Lower lobe of right lung (tissue), 2 donors: Measurements from ENCODE around the gene PDE9A. TPM values are rescaled to one million over a fixed set of nuclear protein-coding genes. Genes with fewer than 3 reads are reported as not detected.
"Not testable (repeated sequence)": the region's sequence is repeated elsewhere in the genome, so short reads cannot be mapped to it uniquely, and the experiment has no call there.

Experiments
- ATAC-seq, 2 donors: fragments of 200-7000 bp; cut with Tn5 transposase; one replicate each; pipeline ENCODE4 v1.9.1; 2020 to 2022; ENCODE audit warnings: mild to moderate bottlenecking in 2 of 2, moderate library complexity in 2 of 2
- DNase-seq: peaks from one replicate; pipeline ENCODE4 v3.0.0-alpha.2; 2020
- H3K27ac ChIP-seq: fragments of 200-600 bp; one replicate; pipeline ENCODE4 v1.8.0; 2022
- H3K27me3 ChIP-seq: fragments of 200-600 bp; one replicate; pipeline ENCODE4 v1.8.0; 2022; ENCODE audit warnings: low read depth
- H3K36me3 ChIP-seq: fragments of 200-600 bp; one replicate; pipeline ENCODE4 v1.8.0; 2022; ENCODE audit warnings: mild to moderate bottlenecking
- H3K4me1 ChIP-seq: fragments of 200-600 bp; one replicate; pipeline ENCODE4 v1.8.0; 2022
- H3K4me3 ChIP-seq: fragments of 200-600 bp; one replicate; pipeline ENCODE4 v1.8.0; 2022; ENCODE audit warnings: mild to moderate bottlenecking
- H3K9me3 ChIP-seq: fragments of 200-600 bp; one replicate; pipeline ENCODE4 v1.8.0; 2022
- CTCF ChIP-seq: fragments of 200-600 bp; IDR thresholded peaks from one replicate; pipeline ENCODE4 v1.8.0; 2022; ENCODE audit warnings: antibody characterized with exemption, mild to moderate bottlenecking
- intact Hi-C: fragments of 100-400 bp; cut with DNase I; formaldehyde crosslinking; loops from one replicate; pipeline ENCODE4 v1.11.0; 2022
- total RNA-seq: library from RNA; stranded (reverse); fragmentation: NEBNext Ultra II Directional; extraction: Animal tissue kit (Norgen Biotek cat#: 25700); gene quantifications from one replicate; pipeline ENCODE4 v1.2.1, GENCODE V29; 2021
- donor health status: DM: no; HTN: yes; CAD: no; lungs with severe emphysema.

PDE9A gene
- total RNA-seq, 1 donor from 2014 or later: 12.8 TPM

DNA sequence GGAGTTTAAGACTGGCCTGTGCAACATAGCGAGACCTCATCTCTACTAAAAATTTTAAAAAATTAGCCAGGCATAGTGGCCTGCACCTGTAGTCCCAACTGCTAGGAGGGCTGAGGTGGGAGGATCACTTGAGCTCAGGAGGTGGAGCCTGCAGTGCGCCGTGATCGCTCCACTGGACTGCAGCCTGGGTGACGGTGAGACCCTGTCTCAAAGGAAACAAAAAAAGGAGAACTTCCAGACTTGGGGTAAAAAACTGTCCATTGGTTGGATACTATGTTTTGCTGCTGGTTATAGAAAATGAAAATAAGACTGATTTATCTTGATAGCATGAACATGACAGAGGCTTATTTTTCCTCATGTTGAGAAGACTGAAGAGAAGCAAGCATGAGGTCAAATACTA is 146.5 kb downstream of the PDE9A start:
- H3K9me3 ChIP-seq: no peaks in the 10 kb centered on the region
- ATAC-seq (no peak), DNase-seq (no peak)
- intact Hi-C loops: no loop called here
- no peak overlapping the region for H3K27ac ChIP-seq
- no peaks in the 10 kb centered on the region for H3K36me3 ChIP-seq
- no peaks in the 10 kb centered on the region for H3K4me1 ChIP-seq
- TF ChIP-seq CTCF: no peak
- H3K27me3 ChIP-seq: no peaks in the 10 kb centered on the region
- no peak overlapping the region for H3K4me3 ChIP-seq

DNA sequence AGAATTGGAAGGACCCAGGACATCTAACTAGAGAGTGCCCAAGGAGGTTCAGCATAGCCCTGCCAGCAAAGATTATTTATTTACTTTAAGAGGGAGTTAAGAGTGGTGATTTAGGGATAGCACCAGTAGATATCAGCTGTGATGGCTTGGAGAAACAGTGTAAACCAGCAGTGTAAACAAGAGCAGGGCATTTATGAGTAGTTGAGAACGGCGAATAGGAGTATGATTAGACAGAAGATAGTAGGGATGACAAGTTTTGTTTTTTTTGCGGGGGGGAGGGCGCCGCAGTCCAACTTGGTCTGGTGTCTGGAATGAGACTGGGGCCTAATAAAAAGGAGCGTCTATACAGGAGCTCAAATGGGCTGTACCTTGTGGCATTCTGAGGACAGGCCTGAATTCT is 148.2 kb downstream of the PDE9A start:
- DNase-seq, H3K9me3 ChIP-seq, intact Hi-C loops, H3K4me3 ChIP-seq, H3K4me1 ChIP-seq, H3K27me3 ChIP-seq, H3K36me3 ChIP-seq, ATAC-seq, H3K27ac ChIP-seq: not testable (repeated sequence)

GRCh38 chr21:42806509-42807140 is 153.2 kb downstream of the PDE9A start:
- Histone ChIP-seq H3K27me3 (no peaks in the 10 kb centered on the region), H3K4me1 (no peaks in the 10 kb centered on the region), H3K4me3 (no peak overlapping the region), H3K27ac (no peak overlapping the region), H3K9me3 (no peaks in the 10 kb centered on the region), H3K36me3 (no peaks in the 10 kb centered on the region)
- intact Hi-C loops: no loop called here
- TF ChIP-seq CTCF: no peak
- ATAC-seq: no peak
- DNase-seq: no peak

DNA sequence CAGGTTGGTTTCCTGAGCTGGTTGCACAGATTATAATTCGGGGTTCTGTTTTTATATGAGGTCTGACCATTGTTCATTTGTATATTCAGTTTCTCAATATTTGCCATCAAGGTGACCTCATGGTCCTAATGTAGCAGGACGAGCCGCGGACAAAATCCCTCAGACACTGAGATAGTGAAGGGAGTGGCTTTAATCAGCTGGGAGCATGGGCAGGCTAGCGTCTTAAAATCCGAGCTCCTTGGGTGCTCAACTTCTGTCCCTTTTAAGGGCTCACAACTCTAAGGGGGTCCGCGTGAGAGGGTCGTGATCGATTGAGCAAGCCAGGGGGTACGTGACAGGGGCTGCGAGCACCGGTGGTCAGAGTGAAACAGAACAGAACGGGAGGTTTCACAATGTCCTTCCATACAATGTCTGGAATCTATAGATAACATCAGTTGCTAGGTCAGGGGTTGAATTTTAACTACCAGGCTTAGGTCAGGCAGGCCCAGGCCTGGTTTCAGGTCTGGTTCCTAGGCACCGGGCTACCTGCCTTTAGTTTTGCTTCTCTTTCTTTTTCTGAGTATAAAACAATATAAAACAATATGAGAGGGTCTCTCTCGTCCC is 154.0 kb downstream of the PDE9A start:
- H3K9me3 ChIP-seq, H3K27me3 ChIP-seq, ATAC-seq, H3K4me1 ChIP-seq, H3K27ac ChIP-seq, H3K4me3 ChIP-seq, DNase-seq, intact Hi-C loops, H3K36me3 ChIP-seq: not testable (repeated sequence)

DNA sequence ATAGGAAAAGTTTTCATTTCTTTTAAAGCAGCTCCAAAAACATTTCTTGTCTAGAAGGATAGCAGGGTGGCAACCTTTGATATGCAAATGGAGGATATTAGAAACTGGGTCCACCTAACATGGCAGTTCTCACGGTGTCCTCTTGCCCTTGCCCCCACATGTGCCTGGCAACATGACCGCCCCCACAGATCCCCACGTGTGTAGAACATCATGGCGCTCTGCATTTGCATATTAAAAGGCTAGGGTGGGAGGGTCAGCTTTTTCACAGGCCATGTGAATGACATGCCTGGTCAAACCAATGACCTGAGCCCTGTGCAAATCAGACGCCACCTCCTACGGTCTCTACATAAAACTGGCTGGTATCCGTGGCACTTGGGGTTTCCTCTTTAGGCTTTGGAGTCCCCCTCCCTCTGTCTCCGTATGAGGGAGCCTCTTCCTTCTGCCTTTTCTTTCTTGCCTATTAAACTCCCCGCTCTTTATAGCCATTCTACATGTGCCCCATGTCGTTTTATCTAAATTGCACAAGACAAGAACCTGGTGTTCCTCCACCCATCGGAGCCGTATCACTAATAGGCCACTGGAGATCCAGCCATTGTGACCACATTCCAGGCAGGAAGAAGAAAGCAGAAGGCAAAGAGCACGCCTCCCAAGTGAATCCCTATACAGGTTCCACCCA is 154.7 kb downstream of the PDE9A start:
- Histone ChIP-seq H3K36me3 (no peaks in the 10 kb centered on the region), H3K27ac (no peak overlapping the region), H3K4me1 (peaks cover 11% of the 10 kb centered on the region), H3K4me3 (no peak overlapping the region), H3K27me3 (no peaks in the 10 kb centered on the region), H3K9me3 (no peaks in the 10 kb centered on the region)
- ATAC-seq: no peak
- no peak for TF ChIP-seq CTCF
- no peak for DNase-seq
- intact Hi-C loops: no loop called here

DNA sequence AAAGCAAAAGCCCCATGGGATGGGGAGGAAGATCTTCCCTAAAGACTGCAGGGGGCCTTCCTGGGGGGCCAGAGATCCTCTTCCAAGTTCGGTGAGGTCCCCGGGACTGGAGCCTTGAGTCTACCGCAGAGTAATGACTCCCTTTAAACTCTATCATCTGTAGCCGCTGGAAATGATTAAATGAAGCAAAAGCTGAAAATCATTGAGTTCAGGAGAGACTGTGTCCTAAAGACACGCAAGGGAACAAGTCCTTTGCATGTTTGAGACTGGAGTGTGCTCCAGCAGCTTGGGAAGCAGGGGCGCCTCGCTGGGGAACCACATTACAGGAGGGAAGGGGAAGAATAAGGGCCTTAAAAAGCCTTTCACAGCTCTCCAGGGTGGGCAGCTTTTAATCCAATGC is 155.8 kb downstream of the PDE9A start:
- H3K4me1 ChIP-seq: peaks cover 11% of the 10 kb centered on the region
- ATAC-seq (no peak), DNase-seq (no peak)
- no peaks in the 10 kb centered on the region for H3K9me3 ChIP-seq
- no peak for TF ChIP-seq CTCF
- intact Hi-C loops: no loop called here
- H3K4me3 ChIP-seq: no peak overlapping the region
- no peak overlapping the region for H3K27ac ChIP-seq
- no peaks in the 10 kb centered on the region for H3K36me3 ChIP-seq
- H3K27me3 ChIP-seq: no peaks in the 10 kb centered on the region
